Parathyroid adenoma (tissue), 2 donors: Measurements from ENCODE around the gene DUSP3.

Experiments
- H2AFZ ChIP-seq: fragments of 300-600 bp; sonication (generic); one replicate; pipeline ENCODE4 v1.7.0; 2017; ENCODE audit warnings: antibody characterized with exemption, mild to moderate bottlenecking
- H3K27ac ChIP-seq: fragments of 300-600 bp; sonication (generic); one replicate; pipeline ENCODE4 v1.7.0; 2017
- H3K27me3 ChIP-seq: fragments of 300-600 bp; sonication (generic); one replicate; pipeline ENCODE4 v1.7.0; 2017; ENCODE audit warnings: low read length; ENCODE audit not compliant: control insufficient read depth, insufficient read depth
- H3K36me3 ChIP-seq: fragments of 300-600 bp; sonication (generic); one replicate; pipeline ENCODE4 v1.7.0; 2017; ENCODE audit warnings: low read length; ENCODE audit not compliant: control insufficient read depth, insufficient read depth
- H3K4me1 ChIP-seq: fragments of 300-600 bp; sonication (generic); one replicate; pipeline ENCODE4 v1.7.0; 2017; ENCODE audit warnings: control low read depth
- H3K4me2 ChIP-seq: fragments of 300-600 bp; sonication (generic); one replicate; pipeline ENCODE4 v1.7.0; 2017; ENCODE audit warnings: low read length
- H3K4me3 ChIP-seq: fragments of 300-600 bp; sonication (generic); one replicate; pipeline ENCODE4 v1.7.0; 2017; ENCODE audit warnings: low read depth, low read length
- H3K79me2 ChIP-seq: fragments of 300-600 bp; sonication (generic); one replicate; pipeline ENCODE4 v1.7.0; 2017; ENCODE audit warnings: control low read depth
- H3K9ac ChIP-seq: fragments of 300-600 bp; sonication (generic); one replicate; pipeline ENCODE4 v1.7.0; 2017; ENCODE audit warnings: mild to moderate bottlenecking
- H3K9me3 ChIP-seq: fragments of 300-600 bp; sonication (generic); one replicate; pipeline ENCODE4 v1.7.0; 2017; ENCODE audit warnings: low read length; ENCODE audit not compliant: control insufficient read depth
- TF ChIP-seq, protein P1 (sequence below): fragments of 300-600 bp; sonication (generic); IDR thresholded peaks from one replicate; pipeline ENCODE4 v1.7.0; 2017; ENCODE audit warnings: antibody characterized with exemption, mild to moderate bottlenecking
- donor health status: primary hyperparathyroidism.

Gene DUSP3

DNA sequence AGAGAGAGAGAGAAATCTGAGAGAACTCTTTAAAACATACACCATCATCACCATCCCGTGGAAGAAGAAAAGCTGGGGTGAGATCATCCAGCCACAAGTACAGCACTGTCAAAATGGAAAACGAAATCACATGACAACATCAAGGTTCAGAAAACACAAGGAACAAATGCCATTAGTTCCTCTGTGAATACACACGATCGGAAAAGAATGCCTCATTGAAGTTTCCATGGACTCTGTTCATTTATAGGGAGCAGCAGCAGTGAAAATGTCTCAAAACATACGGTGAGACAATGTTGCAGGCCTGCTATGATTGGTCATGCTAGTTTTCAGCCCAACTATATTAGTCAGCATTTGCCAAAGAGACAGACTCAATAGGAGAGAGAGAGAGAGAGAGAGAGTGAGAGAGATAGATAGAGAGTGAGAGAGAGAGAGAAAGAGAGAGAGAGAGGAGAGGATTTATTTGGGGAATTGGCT lies 5.9 kb upstream of the DUSP3 start:
- Histone ChIP-seq H3K9ac (no peak overlapping the region), H3K4me3 (no peak overlapping the region), H3K9me3 (no peaks in the 10 kb centered on the region), H3K4me1 (no peaks in the 10 kb centered on the region), H3K27ac (no peak overlapping the region), H3K27me3 (no peaks in the 10 kb centered on the region), H3K36me3 (no peaks in the 10 kb centered on the region), H2AFZ (no peak overlapping the region), H3K79me2 (no peaks in the 10 kb centered on the region), H3K4me2 (no peak overlapping the region)
- TF ChIP-seq, protein P1, sequence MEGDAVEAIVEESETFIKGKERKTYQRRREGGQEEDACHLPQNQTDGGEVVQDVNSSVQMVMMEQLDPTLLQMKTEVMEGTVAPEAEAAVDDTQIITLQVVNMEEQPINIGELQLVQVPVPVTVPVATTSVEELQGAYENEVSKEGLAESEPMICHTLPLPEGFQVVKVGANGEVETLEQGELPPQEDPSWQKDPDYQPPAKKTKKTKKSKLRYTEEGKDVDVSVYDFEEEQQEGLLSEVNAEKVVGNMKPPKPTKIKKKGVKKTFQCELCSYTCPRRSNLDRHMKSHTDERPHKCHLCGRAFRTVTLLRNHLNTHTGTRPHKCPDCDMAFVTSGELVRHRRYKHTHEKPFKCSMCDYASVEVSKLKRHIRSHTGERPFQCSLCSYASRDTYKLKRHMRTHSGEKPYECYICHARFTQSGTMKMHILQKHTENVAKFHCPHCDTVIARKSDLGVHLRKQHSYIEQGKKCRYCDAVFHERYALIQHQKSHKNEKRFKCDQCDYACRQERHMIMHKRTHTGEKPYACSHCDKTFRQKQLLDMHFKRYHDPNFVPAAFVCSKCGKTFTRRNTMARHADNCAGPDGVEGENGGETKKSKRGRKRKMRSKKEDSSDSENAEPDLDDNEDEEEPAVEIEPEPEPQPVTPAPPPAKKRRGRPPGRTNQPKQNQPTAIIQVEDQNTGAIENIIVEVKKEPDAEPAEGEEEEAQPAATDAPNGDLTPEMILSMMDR = no peak

DNA sequence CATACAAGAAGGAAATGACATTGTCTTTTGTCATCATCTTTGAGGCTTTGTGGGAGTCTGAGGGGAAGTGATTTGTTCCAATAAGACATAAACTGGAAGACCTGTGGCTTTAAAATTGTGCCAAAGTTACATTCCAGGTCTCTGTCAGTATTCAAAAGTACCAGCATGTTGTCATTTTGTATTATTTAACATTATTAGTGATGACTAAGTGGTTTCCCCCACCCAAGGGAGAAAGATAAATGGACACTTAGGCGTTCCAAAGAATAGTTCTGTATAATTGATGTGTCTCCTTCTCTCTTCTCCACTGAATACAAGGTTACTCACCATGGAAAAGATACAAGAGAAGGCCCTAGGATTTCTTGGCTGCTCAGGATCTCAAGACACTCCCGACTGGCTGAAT lies 5.3 kb upstream of the DUSP3 start:
- Histone ChIP-seq H3K36me3 (no peaks in the 10 kb centered on the region), H3K27me3 (no peaks in the 10 kb centered on the region), H3K4me2 (no peak overlapping the region), H3K27ac (no peak overlapping the region), H2AFZ (no peak overlapping the region), H3K9ac (no peak overlapping the region), H3K4me3 (no peak overlapping the region), H3K9me3 (no peaks in the 10 kb centered on the region), H3K4me1 (no peaks in the 10 kb centered on the region), H3K79me2 (no peaks in the 10 kb centered on the region)
- TF ChIP-seq, protein P1 = no peak

DNA sequence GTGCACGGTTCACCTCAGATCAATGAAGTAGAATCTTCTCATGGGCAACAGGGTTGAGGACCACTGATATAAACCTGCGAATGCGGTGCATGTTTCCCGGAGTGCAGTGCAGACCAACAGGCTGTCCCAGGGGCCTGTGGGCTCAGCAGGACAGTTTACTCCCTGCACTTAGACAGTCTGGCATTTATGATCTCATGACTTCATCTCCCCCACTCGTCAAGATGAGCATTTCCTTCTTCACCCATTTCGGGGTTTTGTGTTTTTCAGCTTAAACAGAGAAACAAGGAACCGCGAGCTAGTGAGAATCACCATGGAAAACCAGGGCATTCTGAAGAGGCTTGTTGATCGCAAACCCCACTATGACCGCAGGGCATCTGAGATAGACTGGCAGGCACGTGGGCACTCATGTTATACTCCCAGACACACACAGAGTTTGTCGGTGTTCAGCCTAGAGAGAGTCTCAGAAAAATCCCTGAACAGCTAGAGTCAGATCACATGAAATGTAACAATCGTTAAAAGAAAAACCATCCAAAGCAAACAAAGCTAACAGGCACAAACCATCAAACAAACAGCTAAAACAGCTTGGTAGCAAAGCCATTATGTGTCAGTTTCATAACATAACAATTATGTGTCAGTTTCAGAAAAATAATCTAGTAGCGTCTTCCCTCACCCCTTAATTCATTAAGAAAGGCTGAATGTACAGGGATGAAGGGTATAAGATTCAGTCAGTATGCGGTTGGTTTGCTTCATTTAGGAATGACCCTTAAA lies 4.3 kb upstream of the DUSP3 start:
- Histone ChIP-seq H2AFZ (no peak overlapping the region), H3K36me3 (no peaks in the 10 kb centered on the region), H3K4me1 (no peaks in the 10 kb centered on the region), H3K4me3 (no peak overlapping the region), H3K9ac (no peak overlapping the region), H3K27me3 (no peaks in the 10 kb centered on the region), H3K4me2 (no peak overlapping the region), H3K27ac (no peak overlapping the region), H3K79me2 (no peaks in the 10 kb centered on the region), H3K9me3 (no peaks in the 10 kb centered on the region)
- TF ChIP-seq, protein P1 = no peak

DNA sequence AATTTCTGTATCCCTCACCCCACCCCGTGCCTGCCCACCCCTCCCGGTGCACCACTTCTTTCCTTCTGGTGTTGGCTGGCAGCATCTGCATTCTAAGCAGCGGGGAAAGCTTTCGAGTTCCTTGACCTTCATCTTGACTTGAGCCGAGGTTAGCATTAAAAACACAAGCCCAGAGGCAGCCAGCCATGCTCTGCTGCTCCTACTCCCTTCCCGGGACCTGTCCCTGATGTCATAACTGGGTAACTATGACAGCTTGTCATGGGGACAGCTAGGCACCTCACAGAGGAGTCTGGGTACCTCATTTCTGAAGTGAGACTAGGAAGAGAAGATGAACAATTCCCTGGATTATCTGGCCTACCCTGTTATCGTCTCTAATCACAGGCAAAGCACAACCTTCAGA lies 1.4 kb upstream of the DUSP3 start, which contains the start of gene CFAP97D1:
Gene CFAP97D1 (plus strand): TSS at position 301 of the 400 bp plus-strand sequence. CDS start 28 bp downstream, at position 329.
- H3K36me3 ChIP-seq = no peaks in the 10 kb centered on the region
- H2AFZ ChIP-seq = peak within 1 kb of the TSS; percentile 94
- TF ChIP-seq, protein P1 = no peak
- peaks cover 4% of the 10 kb centered on the region for H3K4me1 ChIP-seq
- H3K79me2 ChIP-seq = peaks cover 8% of the 10 kb centered on the region
- H3K9ac ChIP-seq = no peak within 1 kb of the TSS
- H3K27ac ChIP-seq = no peak within 1 kb of the TSS
- peak within 1 kb of the TSS; percentile 85 for H3K4me3 ChIP-seq
- H3K4me2 ChIP-seq = peak within 1 kb of the TSS; percentile 86
- no peaks in the 10 kb centered on the region for H3K9me3 ChIP-seq
- no peaks in the 10 kb centered on the region for H3K27me3 ChIP-seq
